ENCODE results near the gene CPXM2. TPM values are rescaled to one million over a fixed set of nuclear protein-coding genes. Genes with fewer than 3 reads are reported as not detected.
A peak's percentile ranks its signal among the peaks of the same experiment; 100 is the strongest.

Gene CPXM2
- total RNA-seq, 1 donor from 2014 or later: 1.0 TPM

DNA sequence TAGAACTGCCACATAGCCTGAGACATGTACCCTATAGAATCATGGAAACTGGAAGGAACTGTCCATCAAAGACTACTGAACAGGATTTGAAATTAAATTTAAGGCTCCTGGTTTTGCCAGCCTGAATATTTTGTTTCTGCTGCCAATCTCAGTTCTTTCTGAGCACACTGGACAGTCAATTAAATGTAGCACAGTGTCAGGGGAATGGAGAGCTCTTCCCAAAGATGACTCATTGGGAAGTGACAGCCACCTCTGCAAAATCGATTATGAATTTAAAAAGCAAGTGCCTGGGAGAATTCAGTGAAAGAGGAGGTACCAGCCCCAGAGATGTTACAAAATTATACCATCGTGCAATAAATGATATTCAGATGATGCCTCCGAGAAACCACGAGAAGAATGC is 47.8 kb downstream of the CPXM2 start:
- DNase-seq: no peak

DNA sequence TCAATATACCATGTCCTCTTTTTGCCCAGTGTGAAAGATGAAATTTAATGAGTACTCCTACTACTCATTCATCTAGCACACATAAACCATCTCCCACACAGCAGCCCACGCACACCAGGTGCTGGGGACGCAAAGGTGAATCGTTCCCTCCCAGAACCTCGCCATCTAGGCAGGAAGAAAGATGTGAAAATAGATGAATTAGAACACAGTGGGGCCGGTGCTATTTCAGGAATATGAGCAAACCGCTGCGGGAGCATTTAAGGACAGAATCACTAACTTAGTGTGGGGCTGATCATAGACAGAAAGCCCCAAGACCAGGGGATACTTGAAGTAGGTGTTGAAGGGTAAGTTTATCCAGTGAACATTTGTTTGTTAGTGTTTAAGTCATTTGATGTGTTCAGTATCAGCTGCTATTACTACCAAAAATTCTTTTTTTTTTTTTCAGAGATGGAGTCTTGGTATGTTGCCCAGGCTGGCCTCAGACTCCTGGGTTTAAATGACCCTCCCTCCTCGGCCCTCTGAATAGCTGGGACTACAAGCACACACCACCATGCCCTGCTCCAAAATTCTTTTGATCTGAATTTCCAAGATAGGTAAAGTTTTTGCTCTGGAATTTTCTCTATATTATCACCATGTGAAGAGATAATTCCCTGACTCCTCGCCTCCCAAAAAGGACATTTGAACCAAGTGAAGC is 48.8 kb downstream of the CPXM2 start:
- no peak for DNase-seq

DNA sequence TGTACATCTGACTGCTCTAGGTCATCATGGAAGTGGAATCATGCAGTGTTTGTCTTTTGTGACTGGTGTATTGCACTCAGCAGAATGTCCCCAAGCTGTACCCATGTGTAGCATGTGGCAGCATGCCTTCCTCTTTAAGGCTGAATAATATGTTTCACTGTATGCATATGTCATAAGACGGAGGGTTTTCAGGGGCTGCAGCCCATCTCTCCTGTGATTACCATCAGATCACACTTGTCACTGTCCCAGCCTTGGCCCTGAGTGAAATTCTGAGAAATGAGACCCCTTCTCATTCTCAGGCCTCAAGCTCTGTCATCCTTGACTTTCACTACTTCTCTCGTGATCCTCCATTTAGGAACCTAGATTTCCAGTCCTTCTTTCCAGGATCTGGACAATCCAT is 50.0 kb downstream of the CPXM2 start:
- no peak for DNase-seq

DNA sequence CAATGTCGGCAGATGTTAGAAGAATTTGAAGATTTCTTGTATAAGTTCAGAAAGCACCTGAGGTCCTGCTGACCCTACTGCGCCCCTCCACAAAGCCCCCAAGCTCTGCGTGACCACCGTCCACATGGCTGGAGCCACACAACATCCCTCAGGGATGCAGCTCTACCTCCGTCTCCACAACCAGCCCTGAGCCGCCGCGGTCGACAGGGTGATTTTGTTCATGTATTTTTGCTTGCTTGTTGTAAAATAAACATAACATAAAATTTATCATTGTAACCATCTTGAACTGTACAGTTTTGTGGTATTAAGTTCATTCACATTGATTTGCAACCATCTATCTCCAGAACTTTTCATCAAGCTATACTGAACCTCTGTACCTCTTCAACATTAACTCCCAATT is 50.5 kb downstream of the CPXM2 start:
- DNase-seq: no peak

DNA sequence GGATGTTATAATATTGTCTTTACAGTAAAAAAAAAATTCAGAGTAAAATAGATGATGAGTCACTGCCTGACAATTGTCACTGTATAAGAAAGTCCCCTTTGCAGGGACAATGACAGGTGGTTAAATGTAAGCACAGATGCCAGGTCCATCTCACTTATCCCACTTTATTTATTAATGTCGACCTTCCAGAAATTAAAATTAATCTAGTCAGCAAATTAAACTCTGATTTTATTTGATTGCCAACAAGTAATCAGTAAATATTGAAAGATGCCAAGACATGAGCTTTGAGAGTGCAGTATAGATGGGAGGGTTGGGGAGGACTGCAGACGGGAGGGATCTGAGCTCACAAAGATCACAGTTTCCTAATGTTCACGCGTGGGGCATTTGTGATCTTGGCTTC is 50.9 kb downstream of the CPXM2 start:
- DNase-seq: no peak

DNA sequence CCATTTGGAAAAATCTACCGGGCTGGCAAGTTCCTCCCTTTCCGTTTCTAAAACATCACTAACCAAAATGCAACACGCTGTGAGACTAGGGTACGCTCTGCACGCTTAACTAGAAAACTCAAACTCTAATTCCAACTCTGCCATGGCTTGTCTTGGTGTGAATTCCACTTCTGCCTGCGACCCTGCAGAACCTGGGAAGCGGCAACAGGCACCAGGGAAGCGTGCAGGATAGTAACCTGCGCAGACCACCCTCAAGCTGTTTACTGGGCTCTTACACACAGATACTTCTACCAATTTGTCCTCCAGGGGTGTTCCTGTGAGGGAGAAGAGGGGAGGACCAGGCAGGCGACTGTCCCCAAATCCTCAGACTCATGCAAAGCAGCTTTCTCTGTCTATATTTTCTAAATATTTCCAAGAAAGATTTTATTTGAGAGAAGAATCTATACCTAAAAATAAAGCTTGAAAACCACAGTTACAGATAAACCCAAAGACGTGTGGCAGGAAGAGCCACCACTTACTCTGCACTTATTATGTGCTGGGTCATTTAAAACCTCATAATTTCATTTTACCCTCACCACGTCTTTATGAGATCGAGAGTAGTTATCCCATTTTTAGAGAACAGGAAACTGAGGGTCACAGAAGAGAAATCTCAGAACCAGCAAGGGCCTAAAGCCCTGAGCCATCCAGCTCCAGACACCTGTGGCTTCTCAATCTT is 52.9 kb downstream of the CPXM2 start:
- DNase-seq: no peak

DNA sequence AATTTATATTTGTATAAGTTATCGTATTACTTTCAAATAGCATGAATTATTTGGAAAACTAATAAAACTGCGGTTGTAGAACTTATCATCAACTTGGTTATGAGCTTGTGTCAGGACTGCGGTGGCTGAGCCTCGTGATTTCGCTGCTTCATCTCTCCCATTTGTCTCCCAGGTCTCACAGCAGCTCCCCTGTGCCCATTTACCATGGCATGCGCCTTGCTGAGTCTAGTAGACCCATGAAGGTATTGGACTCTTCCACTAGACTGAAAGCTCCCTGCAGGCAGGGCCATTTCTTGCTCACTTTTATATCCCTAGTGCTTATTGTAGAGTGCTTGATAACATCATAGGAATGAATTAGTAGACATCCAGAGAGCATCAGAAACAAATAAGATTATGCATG is 53.9 kb downstream of the CPXM2 start:
- DNase-seq: no peak

DNA sequence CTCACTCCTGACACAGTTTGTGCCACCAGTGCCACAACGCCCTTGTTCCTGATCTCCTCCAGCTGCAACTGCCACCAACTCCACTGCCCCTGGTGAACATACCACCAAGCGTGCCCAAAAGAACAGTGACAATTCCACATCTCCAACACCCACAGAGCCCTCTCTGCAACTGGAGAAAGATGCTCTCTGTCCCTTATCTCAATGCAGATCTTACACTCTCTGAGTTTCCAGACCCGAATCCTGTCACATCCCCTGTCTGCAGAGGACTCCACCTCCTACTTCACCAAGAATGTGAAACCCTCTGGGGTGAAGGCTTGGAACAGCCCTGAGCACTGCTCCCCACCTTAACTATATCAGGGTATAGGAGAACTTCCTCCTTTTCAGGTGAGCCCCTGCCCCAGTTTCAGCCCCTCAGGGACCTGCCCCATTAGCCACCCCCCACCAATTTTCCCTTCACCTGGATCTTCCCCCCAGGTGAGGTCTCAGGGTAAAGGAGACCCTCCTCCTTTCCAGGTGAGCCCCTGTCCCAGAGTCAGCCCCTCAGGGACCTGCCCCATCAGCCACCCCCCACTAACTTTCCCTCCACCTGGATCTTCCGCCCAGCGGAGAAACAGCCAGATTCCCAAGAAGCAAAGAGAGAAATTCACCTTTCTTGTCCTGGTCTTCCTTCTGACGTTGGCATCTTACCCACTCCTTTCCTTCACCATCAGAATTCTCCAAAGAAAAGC is 55.0 kb downstream of the CPXM2 start:
- DNase-seq: no peak

DNA sequence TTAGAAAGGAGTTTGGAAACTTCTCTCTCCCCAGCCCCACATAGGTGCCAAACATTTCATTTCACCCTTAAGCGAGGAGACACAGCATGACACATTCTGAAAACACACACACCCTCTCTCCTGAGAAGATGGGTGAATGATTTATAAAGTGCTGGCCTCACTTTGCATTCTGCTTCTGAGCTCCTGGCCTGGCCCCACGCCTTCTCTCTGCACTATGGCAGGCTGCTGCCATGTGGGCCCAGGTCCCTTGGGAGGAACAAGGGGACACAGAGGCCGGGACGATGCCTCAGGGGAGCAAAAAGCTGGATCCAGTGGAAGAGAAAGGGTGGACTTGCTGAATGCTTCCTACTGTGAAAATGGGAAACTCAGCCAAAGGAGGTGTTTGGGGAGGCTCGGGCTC is 56.0 kb downstream of the CPXM2 start:
- DNase-seq: no peak

DNA sequence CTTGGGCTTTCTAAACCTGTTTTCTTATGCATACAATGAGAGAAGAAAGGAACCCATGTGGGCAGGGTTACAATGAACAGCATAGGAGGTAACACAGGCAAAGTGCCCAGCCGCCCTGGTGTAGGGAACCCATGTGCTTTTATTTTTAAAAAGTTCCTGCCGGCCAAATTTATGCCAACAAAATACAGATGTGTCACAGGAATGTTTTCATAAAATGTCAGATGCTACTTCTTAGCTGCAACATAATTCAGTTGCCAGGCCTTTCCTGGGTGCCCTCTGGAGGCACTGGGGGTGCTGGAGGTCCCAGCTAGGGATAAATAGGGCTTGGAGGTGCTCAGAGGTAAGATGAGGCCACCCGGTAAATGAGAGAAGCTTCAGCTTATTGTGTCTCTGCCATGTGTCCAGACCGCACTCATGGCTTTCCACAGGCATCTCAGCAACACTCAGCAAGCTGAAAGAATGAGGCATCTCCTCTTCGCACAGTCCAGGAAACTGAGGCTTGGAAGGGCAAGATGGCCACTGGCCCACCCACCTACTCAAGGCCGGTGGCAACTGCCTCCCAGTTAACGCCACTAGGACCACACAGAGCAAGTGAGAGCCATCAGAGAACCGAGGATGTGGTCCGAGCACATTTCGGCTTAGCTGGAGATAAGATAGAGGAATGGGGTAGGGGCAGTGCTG is 58.3 kb downstream of the CPXM2 start:
- DNase-seq: no peak

DNA sequence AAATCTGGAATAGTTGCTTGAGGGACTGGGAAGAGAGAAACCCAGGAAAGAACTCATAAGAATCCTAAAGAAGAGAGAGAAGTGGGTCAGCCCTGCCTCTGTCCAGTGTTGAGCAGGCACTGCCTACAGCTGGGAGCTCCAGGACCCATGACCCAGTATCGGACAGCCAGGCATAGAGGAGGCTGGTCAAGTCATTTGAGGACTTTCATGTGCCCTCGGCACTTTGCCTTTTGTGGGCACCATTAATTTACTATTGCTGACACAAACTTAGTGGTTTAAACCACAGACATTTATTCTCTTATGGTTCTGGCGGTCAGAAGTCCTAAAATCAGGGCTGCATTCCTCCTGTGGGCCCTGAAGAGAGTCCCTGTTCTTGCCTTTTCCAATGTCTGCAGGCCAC is 60.3 kb downstream of the CPXM2 start:
- DNase-seq: no peak

DNA sequence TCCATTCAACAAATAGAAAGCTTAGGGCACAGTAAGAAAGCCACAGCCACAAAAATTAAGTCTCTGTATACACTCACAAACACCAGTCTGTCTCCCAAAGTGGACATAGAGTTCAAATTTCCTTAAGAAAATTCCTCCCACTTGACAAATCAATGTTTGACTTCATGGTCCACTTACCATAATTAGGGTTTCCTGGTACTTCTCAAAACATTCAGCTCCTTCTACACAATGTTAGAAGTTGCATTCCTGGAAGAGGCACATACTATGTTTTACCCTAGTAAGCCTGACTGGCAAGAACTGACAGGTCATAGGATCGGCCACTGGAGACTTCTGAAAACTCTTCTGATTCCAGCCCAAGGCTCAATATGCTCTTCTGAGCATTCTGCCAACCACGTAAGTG is 70.5 kb downstream of the CPXM2 start:
- DNase-seq: no peak

DNA sequence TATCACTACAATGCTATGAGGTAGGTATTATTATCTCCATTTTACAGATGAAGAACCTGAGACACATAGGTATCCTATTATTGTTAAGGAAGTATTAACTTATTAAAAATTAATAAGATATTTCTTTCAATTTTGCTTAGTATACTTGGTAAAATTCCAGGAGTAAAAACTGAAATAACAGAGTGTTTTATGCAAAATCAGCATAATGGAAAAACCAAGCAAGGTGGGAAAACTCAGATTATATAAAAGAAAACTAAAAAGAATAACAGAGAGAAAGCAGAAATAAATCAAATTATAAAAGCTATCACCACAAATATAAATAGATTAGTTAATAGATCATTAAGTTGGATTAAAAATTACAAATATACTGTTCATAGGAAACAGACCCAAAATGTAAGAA is 82.0 kb downstream of the CPXM2 start:
- DNase-seq: no peak

DNA sequence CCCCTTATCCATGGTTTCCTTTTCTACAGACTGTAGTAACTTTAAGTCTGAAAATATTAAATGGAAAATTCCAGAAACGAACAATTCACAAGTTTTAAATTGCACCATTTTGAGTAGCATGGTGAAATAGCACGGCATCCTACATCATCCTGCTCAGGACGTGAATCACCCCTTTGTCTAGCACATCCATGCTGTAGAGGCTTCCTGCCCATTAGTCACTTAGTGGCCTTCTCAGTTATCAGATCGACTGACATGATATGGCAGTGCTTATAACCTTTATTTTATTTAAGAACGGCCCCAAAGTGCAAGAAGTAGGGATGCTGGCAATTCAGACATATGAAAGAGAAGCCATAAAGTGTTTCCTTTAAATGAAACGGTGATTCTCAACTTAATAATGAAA is 82.7 kb downstream of the CPXM2 start:
- peak; percentile 96 for DNase-seq

DNA sequence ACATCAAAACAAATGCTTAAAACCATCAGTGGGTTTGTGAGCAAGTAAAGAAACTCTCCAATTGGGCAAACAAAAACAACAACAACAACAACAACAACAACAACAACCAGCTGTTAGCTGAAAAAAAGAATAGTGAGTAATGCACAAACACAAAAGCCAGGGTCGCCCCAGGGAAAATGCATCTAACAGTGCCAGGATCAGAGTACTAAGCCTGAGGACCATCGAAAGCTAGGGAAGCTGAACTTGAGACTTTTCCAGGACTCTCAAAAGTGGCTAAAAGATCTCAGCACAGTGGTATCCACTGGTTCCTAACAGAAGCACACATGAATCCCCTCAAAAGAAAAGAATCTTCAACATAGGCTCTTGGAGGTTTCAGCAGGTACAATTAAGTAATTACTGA is 83.3 kb downstream of the CPXM2 start:
- peak; percentile 36 for DNase-seq

DNA sequence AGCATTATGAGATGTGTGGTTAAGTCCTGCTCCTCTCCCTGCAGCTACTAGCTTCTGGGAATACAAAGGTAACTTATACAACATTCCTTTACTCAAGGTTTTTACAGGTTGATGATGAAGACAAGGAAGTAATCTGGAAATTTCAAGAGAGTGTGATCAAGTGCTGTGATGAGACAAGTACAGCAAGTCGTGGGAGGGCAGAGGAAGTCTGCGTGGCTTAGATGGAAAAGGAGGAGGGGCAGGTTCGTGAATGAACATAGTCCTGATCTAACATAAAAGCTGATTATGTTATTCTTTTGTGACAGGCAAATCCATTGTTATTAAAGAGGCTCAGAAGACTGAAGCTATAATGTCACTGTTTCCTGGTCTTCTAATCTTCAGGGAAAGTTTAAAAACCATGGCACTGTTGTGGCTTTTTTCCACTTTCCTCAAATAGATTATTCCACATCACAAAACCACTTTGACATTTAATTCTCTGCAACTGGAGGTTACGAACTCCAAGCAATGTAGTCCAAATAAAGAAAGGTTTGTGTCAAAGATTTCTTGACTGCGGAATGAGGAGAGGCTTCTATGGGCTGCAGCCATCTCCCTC is 84.1 kb downstream of the CPXM2 start:
- DNase-seq: peak; percentile 82

DNA sequence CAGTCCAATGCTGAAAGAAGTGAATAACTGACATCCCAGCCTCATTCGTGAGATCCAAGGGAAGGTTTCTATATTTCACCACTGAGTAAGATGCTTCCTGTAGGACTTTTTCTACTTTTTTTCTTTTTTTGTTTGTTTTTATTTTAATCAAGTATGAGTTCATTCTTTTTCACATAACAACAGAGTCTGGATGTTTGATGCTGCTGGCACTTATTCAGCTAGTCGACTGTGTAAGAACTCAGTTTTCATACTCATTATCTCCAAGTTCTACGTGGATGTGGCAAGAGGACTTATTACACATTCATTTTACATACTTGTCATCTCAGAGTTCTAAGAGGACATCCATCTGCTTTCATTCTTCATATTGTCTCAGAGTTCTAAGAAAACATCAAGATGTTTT is 86.9 kb downstream of the CPXM2 start:
- DNase-seq: peak; percentile 40

DNA sequence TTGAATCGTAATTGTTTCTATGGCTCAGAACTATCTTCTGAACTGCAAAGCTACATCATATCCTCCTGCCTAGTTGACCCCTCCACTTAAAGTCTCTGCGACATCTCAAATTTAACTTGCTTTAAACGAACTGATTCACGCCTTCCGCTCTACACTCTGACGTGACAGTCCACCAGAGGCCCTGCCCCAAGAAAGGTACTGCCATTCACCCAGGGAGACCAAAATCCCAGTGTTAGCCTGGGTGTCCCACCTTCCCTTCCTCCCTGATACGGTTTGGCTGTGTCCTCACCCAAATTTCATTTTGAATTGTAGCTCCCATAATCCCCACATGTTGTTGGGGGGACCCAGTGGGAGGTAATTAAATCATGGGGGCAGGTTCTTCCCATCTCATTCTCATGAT is 90.8 kb downstream of the CPXM2 start:
- peak; percentile 25 for DNase-seq

DNA sequence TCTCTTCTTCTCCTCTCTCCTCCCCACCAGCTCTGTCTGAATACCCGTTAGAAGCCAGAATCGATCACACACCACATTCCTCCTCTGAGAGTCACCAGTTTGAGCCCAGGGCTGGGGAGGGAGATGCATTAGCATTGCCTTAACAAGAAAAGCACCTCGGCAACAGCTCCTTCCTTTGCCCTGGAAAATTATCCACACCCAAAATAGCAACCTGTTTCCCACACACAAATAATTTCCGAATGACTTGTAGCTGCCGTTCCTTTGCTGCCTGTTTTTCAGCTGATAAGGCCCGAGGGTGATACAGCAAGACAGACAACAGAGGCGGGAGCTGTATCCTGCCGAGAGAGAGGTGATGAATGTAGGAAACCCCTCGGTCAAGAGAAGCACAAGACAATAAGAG is 91.3 kb downstream of the CPXM2 start:
- DNase-seq: peak; percentile 74

DNA sequence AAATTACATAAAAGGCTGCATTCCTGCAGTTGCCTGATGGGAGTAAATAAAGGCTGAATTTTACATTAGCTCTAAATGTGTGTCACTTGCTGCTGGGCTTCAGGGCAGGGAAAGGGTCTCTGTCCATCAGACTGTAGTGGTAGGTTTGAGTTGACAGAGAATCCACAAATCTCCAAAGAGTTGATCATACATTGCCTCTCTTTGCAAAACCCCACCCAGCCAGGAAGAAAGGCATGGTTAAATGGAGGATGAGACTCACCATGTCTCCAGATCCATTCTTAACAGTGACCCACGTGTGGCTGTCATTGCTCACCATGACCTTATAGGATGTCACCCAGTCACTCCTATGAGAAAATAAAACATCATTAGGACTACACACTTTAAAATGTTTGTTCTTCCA is 92.8 kb downstream of the CPXM2 start:
- no peak for DNase-seq

DNA sequence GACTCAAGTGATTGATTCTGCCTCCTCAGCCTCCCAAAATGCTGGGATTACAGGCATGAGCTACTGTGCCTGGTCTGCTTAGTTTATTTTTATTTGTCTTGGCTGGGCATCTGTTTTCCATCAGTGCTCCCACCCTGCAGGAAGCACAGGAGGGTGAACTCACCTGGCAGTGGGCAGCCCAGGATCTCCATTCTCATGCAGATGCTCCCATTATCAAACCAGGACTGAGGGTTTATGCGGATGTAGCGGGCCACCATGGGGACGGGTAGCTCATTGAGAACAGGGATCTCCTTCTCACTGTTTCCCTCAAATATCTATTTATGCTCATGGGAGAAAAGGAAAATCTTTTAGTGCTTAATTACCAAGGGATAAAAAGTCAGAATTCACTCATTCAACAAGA is 93.8 kb downstream of the CPXM2 start:
- no peak for DNase-seq

DNA sequence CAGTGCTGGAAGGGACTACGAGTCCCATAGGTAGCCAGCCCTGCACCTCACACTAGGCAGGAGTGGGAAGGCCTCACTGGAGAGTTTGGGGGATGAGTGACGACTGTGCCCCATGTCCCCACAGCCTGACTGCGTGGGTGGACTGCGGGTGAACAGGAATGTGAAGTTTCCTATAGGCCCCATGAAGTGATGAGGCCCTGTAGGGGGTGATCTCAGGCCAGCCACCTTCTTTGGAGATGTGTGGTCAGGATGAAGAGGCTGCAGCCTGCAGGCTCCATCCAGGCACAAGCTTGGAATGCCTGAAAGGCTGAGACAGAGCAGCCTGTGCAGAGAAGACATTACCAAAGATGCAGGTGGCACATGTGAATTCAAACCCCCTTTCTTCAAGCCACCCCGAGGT is 94.9 kb downstream of the CPXM2 start:
- DNase-seq: no peak

All from dermis blood vessel endothelial cell (primary cell).